22Rv1 (cell line): ENCODE results near the gene SPATA17.
A peak's percentile ranks its signal among the peaks of the same experiment; 100 is the strongest.

Experiments
- H3K27ac ChIP-seq: fragments of 450-650 bp; 2 replicates; pipeline ENCODE4 v1.5.1; 2017
- CTCF ChIP-seq: fragments of 450-650 bp; IDR thresholded peaks from 2 replicates; pipeline ENCODE4 v1.5.1; 2017; ENCODE audit warnings: mild to moderate bottlenecking
- ZFX ChIP-seq: fragments of 450-650 bp; IDR thresholded peaks from 2 replicates; pipeline ENCODE4 v1.6.1; 2017; ENCODE audit warnings: antibody characterized with exemption, borderline replicate concordance

Gene SPATA17

GRCh38 chr1:217717959-217718358, 86.8 kb downstream of the SPATA17 start:
- peak overlapping the region; percentile 51 for H3K27ac ChIP-seq
- no peak for TF ChIP-seq CTCF
- TF ChIP-seq ZFX, result no peak

- H3K27ac ChIP-seq, result peak overlapping the region; percentile 51; the same call in 1 of the 2 replicates
- TF ChIP-seq CTCF (peak; percentile 26), ZFX (no peak)
Measured at GRCh38 chr1:217718873-217719272, 87.7 kb downstream of the SPATA17 start.

GRCh38 chr1:217721692-217722091, 90.5 kb downstream of the SPATA17 start:
- TF ChIP-seq ZFX (no peak), CTCF (no peak)
- no peak overlapping the region for H3K27ac ChIP-seq

- TF ChIP-seq ZFX (no peak), CTCF (no peak)
- no peak overlapping the region for H3K27ac ChIP-seq
Measured at GRCh38 chr1:217734973-217735372, 103.8 kb downstream of the SPATA17 start.

- no peak overlapping the region for H3K27ac ChIP-seq
- TF ChIP-seq CTCF (peak; percentile 97), ZFX (no peak)
Measured at GRCh38 chr1:217747156-217747769, 116.1 kb downstream of the SPATA17 start.

- H3K27ac ChIP-seq, result no peak overlapping the region
- TF ChIP-seq CTCF (no peak), ZFX (no peak)
Measured at GRCh38 chr1:217769768-217770167, 138.6 kb downstream of the SPATA17 start.

- TF ChIP-seq CTCF (no peak), ZFX (no peak)
- no peak overlapping the region for H3K27ac ChIP-seq
Measured at GRCh38 chr1:217770918-217771317, 139.8 kb downstream of the SPATA17 start.
